ENCODE data around the gene CAPN14. TPM values are rescaled to one million over a fixed set of nuclear protein-coding genes. Genes with fewer than 3 reads are reported as not detected.

CAPN14 gene
- total RNA-seq, 3 donors from 2014 or later: 0.16 to 0.44 (median 0.33) TPM

GRCh38 chr2:31161637-31162036 is 55.7 kb downstream of the CAPN14 start:
- Histone ChIP-seq H3K4me1 (no peaks in the 10 kb centered on the region), H3K27ac (no peak overlapping the region), H3K4me3 (no peak overlapping the region), H3K36me3 (no peaks in the 10 kb centered on the region), H3K9me3 (no peaks in the 10 kb centered on the region), H3K27me3 (no peaks in the 10 kb centered on the region)
- DNase-seq (ENCODE audit: low spot score in 2 of 2): no peak
- intact Hi-C loops (cut with DNase I; ENCODE audit: low total_unique reads): no loop called here
- TF ChIP-seq POLR2A (IDR thresholded peaks at IDR 0.05): no peak
- no peak for TF ChIP-seq CTCF (IDR thresholded peaks at IDR 0.05)

- no peaks in the 10 kb centered on the region for H3K4me1 ChIP-seq
- H3K27me3 ChIP-seq: no peaks in the 10 kb centered on the region
- H3K4me3 ChIP-seq: no peak overlapping the region
- H3K27ac ChIP-seq: no peak overlapping the region
- H3K9me3 ChIP-seq: no peaks in the 10 kb centered on the region
- TF ChIP-seq POLR2AphosphoS5 (IDR thresholded peaks at IDR 0.05) (no peak), POLR2A (IDR thresholded peaks at IDR 0.05) (no peak), CTCF (IDR thresholded peaks at IDR 0.05) (no peak)
- intact Hi-C loops (cut with DNase I; ENCODE audit: low total_unique reads): no loop called here
- H3K36me3 ChIP-seq: no peaks in the 10 kb centered on the region
- DNase-seq (ENCODE audit: low spot score in 2 of 2): no peak
Observed at GRCh38 chr2:31151501-31151900, 65.8 kb downstream of the CAPN14 start.

- no peaks in the 10 kb centered on the region for H3K4me1 ChIP-seq
- no peak for TF ChIP-seq POLR2AphosphoS5 (IDR thresholded peaks at IDR 0.05)
- no peak for TF ChIP-seq POLR2A (IDR thresholded peaks at IDR 0.05)
- no peak for TF ChIP-seq CTCF (IDR thresholded peaks at IDR 0.05)
- H3K27me3 ChIP-seq: no peaks in the 10 kb centered on the region
- no peak overlapping the region for H3K27ac ChIP-seq
- intact Hi-C loops (cut with DNase I; ENCODE audit: low total_unique reads): no loop called here
- no peak overlapping the region for H3K4me3 ChIP-seq
- DNase-seq (ENCODE audit: low spot score in 2 of 2): no peak
- H3K9me3 ChIP-seq: no peaks in the 10 kb centered on the region
- H3K36me3 ChIP-seq: no peaks in the 10 kb centered on the region
Observed at GRCh38 chr2:31150120-31150670, 67.1 kb downstream of the CAPN14 start.

- DNase-seq (ENCODE audit: low spot score in 2 of 2): no peak
- H3K4me1 ChIP-seq: no peaks in the 10 kb centered on the region
- intact Hi-C loops (cut with DNase I; ENCODE audit: low total_unique reads): no loop called here
- no peaks in the 10 kb centered on the region for H3K36me3 ChIP-seq
- H3K9me3 ChIP-seq: no peaks in the 10 kb centered on the region
- H3K27me3 ChIP-seq: no peaks in the 10 kb centered on the region
- no peak overlapping the region for H3K27ac ChIP-seq
- no peak for TF ChIP-seq CTCF (IDR thresholded peaks at IDR 0.05)
- no peak for TF ChIP-seq POLR2AphosphoS5 (IDR thresholded peaks at IDR 0.05)
- no peak for TF ChIP-seq POLR2A (IDR thresholded peaks at IDR 0.05)
- H3K4me3 ChIP-seq: no peak overlapping the region
Observed at GRCh38 chr2:31148514-31148913, 68.8 kb downstream of the CAPN14 start.

- H3K27me3 ChIP-seq: no peaks in the 10 kb centered on the region
- no peak overlapping the region for H3K27ac ChIP-seq
- DNase-seq (ENCODE audit: low spot score in 2 of 2): no peak
- intact Hi-C loops (cut with DNase I; ENCODE audit: low total_unique reads): no loop called here
- no peak for TF ChIP-seq POLR2AphosphoS5 (IDR thresholded peaks at IDR 0.05)
- no peak for TF ChIP-seq CTCF (IDR thresholded peaks at IDR 0.05)
- no peak for TF ChIP-seq POLR2A (IDR thresholded peaks at IDR 0.05)
- H3K4me3 ChIP-seq: no peak overlapping the region
- H3K4me1 ChIP-seq: no peaks in the 10 kb centered on the region
- no peaks in the 10 kb centered on the region for H3K9me3 ChIP-seq
- H3K36me3 ChIP-seq: no peaks in the 10 kb centered on the region
Observed at GRCh38 chr2:31147645-31148044, 69.7 kb downstream of the CAPN14 start.
